NCI-H2029 treated with DMSO at 0.1 percent for 48 hours (cell line): ENCODE data around the gene WEE1.

Source experiments
- DNase-seq: peaks from one replicate; lab custom pipeline; 2025; lab: John Stamatoyannopoulos, UW

Gene WEE1

GRCh38 chr11:9566561-9567063 is 6.9 kb upstream of the WEE1 start:
- DNase-seq = no peak

- DNase-seq = no peak
Observed at GRCh38 chr11:9567401-9567800, 6.1 kb upstream of the WEE1 start.

DNA sequence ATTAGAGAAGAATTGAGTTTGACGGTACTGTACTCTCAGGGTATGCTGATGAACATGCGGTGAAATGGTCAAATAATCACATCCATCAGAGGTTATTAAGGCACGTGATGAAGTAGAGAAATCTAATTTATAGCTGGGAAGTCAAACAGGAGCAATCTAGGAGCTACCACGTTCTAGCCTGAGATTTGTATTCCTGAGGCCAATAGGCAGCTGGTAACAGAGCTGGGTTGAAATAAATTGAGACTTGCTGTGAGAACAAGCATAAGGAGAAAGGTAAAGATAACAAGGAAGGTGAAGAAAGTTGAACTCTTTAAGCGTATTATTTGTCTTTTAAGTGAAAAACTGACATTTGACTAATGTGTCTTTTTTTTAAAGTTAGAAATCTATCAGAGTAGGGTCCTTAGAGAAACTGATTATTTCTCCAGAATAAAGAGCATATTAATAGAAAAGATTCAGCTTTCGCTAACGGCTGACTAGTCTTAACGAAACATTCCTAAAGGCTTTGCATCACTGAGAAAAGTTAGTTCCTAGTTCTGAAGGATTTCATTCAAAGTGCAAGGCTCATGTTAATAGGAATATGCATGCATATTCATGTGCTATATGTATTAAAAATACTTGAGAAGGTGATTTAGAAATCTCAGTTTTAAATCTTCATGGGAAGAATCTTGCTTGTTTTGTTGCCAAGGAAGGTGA is 5.2 kb upstream of the WEE1 start:
- DNase-seq = no peak

- DNase-seq = peak; percentile 62
Observed at GRCh38 chr11:9568854-9569587, 4.4 kb upstream of the WEE1 start.

DNA sequence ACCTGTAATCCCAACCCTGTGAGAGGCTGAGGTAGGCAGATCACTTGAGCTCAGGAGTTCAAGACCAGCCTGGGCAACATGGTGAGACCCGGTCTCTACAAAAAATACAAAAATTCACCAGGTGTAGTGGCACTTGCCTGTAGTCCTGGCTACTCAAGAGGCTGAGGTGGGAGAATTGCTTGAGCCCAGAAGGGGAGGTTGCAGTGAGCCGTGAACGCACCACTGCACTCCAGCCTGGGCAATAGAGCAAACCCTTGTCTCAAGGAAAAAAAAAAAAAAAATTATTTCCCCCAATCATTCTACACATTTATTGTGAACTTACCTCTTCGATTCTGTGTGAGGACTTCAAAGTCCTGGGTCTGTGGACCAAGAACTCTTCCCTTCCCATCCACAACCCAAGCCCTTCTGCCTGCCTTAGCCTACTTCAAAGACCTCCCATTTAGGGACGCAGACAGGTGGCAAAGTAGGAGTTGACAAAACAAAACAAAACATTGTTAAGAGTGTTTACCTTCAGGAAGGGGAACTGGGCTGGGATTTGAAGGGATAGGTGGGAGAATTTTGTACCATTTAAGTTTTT is 3.8 kb upstream of the WEE1 start:
- no peak for DNase-seq

DNA sequence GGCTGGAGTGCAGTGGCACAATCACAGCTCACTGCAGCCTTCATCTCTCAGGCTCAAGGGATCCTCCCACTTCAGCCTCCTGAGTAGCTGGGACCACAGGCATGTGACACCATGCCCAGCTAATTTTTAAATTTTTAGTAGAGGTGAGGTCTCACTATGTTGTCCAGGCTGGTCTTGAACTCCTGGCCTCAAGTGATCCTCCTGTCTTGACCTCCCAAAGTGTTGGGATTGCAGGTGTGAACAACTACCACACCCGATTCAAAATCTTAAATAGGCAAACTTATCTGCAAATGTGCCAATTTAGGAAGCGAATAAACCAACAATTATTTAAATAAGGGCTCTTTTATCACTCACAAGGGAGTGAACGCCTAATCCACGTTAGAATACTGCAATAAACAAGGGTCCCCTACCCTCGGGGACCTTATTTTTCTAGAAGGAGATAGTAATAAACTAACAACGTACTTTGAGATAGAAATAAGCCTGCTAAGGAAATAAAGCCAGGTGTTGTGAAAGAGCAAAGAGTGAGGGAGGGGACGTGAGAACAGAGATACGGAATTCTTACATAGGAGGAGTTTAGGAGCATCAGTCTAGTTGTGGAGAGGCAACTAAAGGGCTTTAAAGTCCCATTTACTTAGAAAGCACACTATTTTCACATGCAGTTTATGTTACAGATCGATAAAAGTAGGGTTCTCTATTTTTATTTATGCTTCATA is 3.0 kb upstream of the WEE1 start:
- no peak for DNase-seq

DNA sequence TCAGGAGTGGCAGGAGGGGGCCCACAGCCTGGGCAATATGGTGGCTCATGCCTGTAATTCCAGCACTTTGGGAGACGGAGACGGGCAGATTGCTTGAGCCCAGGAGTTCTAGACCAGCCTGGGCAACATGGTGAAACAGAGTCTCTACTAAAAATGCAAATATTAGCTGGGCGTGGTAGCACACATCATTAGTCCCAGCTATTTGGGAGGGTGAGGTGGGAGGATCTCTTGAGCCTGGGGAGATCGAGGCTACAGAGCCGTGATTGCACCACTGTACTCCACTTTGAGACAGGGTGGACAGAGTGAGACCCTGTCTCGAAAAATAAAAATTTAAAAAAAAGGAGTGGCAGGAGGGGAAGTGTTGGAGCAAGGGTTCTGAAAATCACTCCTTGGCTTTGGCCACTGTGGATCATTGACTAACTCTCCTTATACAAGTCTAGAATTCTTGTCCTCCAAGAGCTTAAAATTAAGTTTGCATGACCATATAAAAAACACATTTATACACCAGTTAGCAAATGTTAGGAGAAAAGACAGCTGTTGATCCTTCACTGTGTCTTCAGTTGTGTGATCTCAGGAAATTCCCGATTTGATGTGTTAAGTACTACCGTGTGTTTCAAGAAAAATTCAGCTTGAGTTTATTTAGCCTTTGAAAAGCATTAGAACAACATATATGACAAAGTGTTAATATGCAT is 2.3 kb upstream of the WEE1 start:
- DNase-seq = no peak

GRCh38 chr11:9571763-9572115 is 1.7 kb upstream of the WEE1 start:
- DNase-seq = no peak

GRCh38 chr11:9573775-9574621 is 528 bp downstream of the WEE1 start:
- DNase-seq = no peak

- DNase-seq = no peak
Observed at GRCh38 chr11:9574622-9575259, 1.3 kb downstream of the WEE1 start.

- peak; percentile 89 for DNase-seq
Observed at GRCh38 chr11:9575260-9576240, 2.1 kb downstream of the WEE1 start.

- no peak for DNase-seq
Observed at GRCh38 chr11:9576701-9577381, 3.4 kb downstream of the WEE1 start.

DNA sequence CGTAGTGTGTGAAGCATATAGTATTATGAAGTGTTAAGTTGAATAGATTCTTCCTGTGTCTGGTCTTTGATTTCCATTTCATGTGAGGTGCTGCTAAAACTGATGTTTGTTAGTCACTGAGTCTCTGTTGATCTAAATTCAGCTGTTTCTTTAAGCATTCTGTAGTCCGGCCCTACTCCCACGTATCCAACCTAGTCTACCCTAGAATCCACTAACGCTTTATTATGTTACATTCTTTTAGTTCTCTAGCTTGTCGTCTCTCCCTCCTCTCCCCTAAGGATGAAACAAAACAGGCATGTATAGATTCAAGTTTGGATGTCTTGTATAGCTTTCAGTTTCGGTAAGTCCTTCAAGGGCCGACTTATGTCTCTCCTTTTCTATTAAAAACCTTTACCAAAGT is 4.1 kb downstream of the WEE1 start:
- DNase-seq = no peak

- DNase-seq = no peak
Observed at GRCh38 chr11:9580894-9581293, 7.4 kb downstream of the WEE1 start.

DNA sequence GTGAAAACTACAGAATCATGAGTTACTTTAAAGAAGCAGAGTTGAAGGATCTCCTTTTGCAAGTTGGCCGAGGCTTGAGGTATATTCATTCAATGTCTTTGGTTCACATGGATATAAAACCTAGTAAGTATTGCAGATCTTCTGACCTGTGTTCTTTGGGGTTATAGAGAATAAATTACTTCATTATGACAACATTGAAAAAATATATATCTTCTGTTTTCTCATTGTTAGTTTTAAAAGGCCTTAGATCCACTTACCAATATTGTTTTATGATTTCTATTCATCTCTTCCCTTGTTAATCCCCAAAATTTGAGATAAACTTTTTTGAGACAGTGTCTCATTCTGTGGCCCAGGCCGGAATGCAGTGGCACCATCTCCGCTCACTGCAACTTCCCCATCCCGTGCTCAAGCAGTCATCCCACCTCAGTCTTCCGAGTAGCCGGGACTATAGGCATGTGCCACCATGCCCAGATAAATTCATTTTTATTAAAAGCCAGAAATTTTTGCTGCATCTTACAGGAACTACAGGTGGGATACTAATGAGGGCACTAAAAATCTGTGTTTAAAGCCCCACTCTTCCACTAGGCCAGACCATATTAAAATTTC is 8.2 kb downstream of the WEE1 start:
- no peak for DNase-seq

GRCh38 chr11:9590717-9591116 is 17.2 kb downstream of the WEE1 start:
- no peak for DNase-seq

- DNase-seq = no peak
Observed at GRCh38 chr11:9594267-9595046, 21.0 kb downstream of the WEE1 start.
